Transverse colon (tissue), 4 donors: ENCODE data around the gene MED10.

Experiments
- CTCF ChIP-seq, 5 experiments: fragments of 200-600 bp in 3 of 5; fragments of 450-650 bp in 2 of 5; sonication (generic) in 3 of 5; IDR thresholded peaks; 1 replicate in 2 of 5; 2 replicates in 3 of 5; pipeline ENCODE4 v1.5.1; 2016 to 2017; ENCODE audit warnings: antibody characterized with exemption in 5 of 5, inconsistent platforms in 3 of 5, mild to moderate bottlenecking in 2 of 5, moderate library complexity in 1 of 5
- EP300 ChIP-seq: sonication (generic); formaldehyde crosslinking; IDR thresholded peaks from one replicate; pipeline ENCODE4 v1.6.1; 2017; ENCODE audit warnings: antibody characterized with exemption, low read depth
- POLR2A ChIP-seq: fragments of 450-650 bp; IDR thresholded peaks from one replicate; pipeline ENCODE4 v1.6.1; 2016; ENCODE audit warnings: antibody characterized with exemption, mild to moderate bottlenecking, moderate library complexity
- POLR2AphosphoS5 ChIP-seq, 3 donors: sonication (generic); formaldehyde crosslinking; IDR thresholded peaks; one replicate each; pipeline ENCODE4 v1.6.1; 2016; ENCODE audit warnings: antibody characterized with exemption in 3 of 3

- TF ChIP-seq CTCF (IDR thresholded peaks at IDR 0.05), result no peak
- no peak for TF ChIP-seq EP300
- no peak for TF ChIP-seq POLR2AphosphoS5 (IDR thresholded peaks at IDR 0.05)
- no peak for TF ChIP-seq POLR2A
Observed at GRCh38 chr5:6402939-6403338, 24.6 kb upstream of the MED10 start.
